Esophagus squamous epithelium (tissue), 5 donors: ENCODE data around the gene HOXB8. TPM values are rescaled to one million over a fixed set of nuclear protein-coding genes. Genes with fewer than 3 reads are reported as not detected.
A peak's percentile ranks its signal among the peaks of the same experiment; 100 is the strongest.

Experiments used
- DNase-seq: peaks from one replicate; lab custom pipeline; 2025; lab: John Stamatoyannopoulos, UW
- H3K27ac ChIP-seq, 4 donors: fragments of 200-600 bp; sonication (generic); one replicate each; pipeline ENCODE4 v1.5.1; 2016 to 2019; ENCODE audit warnings: mild to moderate bottlenecking in 1 of 4
- H3K27me3 ChIP-seq, 4 donors: fragments of 200-600 bp; sonication (generic); 1 replicate in 3 of 4; 2 replicates in 1 of 4; pipeline versions ENCODE4 v1.5.1 to v1.6.0; 2017 to 2021; ENCODE audit warnings: antibody characterized with exemption in 1 of 4
- H3K36me3 ChIP-seq, 3 donors: fragments of 200-600 bp; sonication (generic); one replicate each; pipeline ENCODE4 v1.5.1; 2016 to 2019
- H3K4me1 ChIP-seq, 3 donors: fragments of 200-600 bp; sonication (generic); one replicate each; pipeline ENCODE4 v1.5.1; 2017 to 2019
- H3K4me3 ChIP-seq, 4 donors: fragments of 200-600 bp; sonication (generic); 1 replicate in 3 of 4; 2 replicates in 1 of 4; pipeline ENCODE4 v1.5.1; 2016 to 2019; ENCODE audit warnings: mild to moderate bottlenecking in 2 of 4, moderate library complexity in 1 of 4
- H3K9me3 ChIP-seq, 3 donors: fragments of 200-600 bp; sonication (generic); one replicate each; pipeline ENCODE4 v1.5.1; 2016 to 2019
- POLR2A ChIP-seq, 4 donors: fragments of 450-650 bp; IDR thresholded peaks; one replicate each; pipeline ENCODE4 v1.6.1; 2017; ENCODE audit warnings: antibody characterized with exemption in 4 of 4, mild to moderate bottlenecking in 4 of 4, moderate library complexity in 3 of 4
- WGBS, 2 donors: methylation state at CpG; one replicate each; pipeline ENCODE4 v1.1.5; 2018; 5-methylcytosine and 5-hydroxymethylcytosine counted together
- intact Hi-C: fragments of 100-400 bp; cut with DNase I; formaldehyde crosslinking; loops from one replicate; pipeline ENCODE4 v1.15.0; 2022
- total RNA-seq, 4 donors: library from RNA; depleted of rRNA; stranded (reverse); fragments of >200 nt; gene quantifications; one replicate each; pipeline ENCODE4 v1.1.0, GENCODE V29; 2016
- TF ChIP-seq, protein P1 (sequence below), 6 experiments: fragments of 450-650 bp in 4 of 6; fragments of 200-600 bp in 2 of 6; sonication (generic) in 2 of 6; IDR thresholded peaks; one replicate each; pipeline ENCODE4 v1.5.1; 2016 to 2019; ENCODE audit warnings: antibody characterized with exemption in 6 of 6, mild to moderate bottlenecking in 4 of 6, moderate library complexity in 4 of 6
- donor health status: DM: yes; HTN: yes; CAD: no.

The HOXB8 gene
- total RNA-seq, 4 donors from 2014 or later = not detected

DNA sequence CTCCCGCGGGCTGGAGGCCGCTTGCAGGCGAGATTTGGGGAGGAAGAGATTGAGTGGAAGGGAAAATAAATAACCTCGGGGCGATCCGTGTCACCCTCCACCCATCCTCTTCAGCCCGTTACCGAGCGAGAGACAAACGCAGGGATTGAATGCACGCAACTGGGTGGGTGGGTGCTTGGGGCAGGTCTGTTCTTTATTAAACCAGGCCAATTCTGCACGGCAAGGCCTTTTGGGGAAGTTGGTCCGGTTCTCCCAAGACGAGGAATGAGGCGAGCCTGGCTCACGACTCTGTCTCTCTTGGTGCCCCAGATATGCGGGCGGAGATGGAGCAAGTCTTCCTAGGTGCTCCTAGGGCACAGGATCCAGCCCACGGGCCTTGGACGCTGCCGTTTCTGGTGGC, 3.9 kb downstream of the HOXB8 start:
- Histone ChIP-seq H3K27ac (peak overlapping the region in 1 of 4 donors; percentile 64), H3K9me3 (no peaks in the 10 kb centered on the region), H3K36me3 (no peaks in the 10 kb centered on the region), H3K4me1 (peaks cover 13 to 48% (median 40%) of the 10 kb centered on the region in 3 donors), H3K4me3 (peak overlapping the region; percentile 38 to 67 (median 47)), H3K27me3 (peaks cover 44 to 100% (median 86%) of the 10 kb centered on the region in 4 donors)
- WGBS, 2 donors = 2 to 17% methylated on average over 10 to 15 of the region's 22 CpGs
- TF ChIP-seq, protein P1, sequence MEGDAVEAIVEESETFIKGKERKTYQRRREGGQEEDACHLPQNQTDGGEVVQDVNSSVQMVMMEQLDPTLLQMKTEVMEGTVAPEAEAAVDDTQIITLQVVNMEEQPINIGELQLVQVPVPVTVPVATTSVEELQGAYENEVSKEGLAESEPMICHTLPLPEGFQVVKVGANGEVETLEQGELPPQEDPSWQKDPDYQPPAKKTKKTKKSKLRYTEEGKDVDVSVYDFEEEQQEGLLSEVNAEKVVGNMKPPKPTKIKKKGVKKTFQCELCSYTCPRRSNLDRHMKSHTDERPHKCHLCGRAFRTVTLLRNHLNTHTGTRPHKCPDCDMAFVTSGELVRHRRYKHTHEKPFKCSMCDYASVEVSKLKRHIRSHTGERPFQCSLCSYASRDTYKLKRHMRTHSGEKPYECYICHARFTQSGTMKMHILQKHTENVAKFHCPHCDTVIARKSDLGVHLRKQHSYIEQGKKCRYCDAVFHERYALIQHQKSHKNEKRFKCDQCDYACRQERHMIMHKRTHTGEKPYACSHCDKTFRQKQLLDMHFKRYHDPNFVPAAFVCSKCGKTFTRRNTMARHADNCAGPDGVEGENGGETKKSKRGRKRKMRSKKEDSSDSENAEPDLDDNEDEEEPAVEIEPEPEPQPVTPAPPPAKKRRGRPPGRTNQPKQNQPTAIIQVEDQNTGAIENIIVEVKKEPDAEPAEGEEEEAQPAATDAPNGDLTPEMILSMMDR (IDR thresholded peaks at IDR 0.05) = no peak
- no peak for TF ChIP-seq POLR2A (IDR thresholded peaks at IDR 0.05)
- no peak for DNase-seq
- intact Hi-C loops = no loop called here

DNA sequence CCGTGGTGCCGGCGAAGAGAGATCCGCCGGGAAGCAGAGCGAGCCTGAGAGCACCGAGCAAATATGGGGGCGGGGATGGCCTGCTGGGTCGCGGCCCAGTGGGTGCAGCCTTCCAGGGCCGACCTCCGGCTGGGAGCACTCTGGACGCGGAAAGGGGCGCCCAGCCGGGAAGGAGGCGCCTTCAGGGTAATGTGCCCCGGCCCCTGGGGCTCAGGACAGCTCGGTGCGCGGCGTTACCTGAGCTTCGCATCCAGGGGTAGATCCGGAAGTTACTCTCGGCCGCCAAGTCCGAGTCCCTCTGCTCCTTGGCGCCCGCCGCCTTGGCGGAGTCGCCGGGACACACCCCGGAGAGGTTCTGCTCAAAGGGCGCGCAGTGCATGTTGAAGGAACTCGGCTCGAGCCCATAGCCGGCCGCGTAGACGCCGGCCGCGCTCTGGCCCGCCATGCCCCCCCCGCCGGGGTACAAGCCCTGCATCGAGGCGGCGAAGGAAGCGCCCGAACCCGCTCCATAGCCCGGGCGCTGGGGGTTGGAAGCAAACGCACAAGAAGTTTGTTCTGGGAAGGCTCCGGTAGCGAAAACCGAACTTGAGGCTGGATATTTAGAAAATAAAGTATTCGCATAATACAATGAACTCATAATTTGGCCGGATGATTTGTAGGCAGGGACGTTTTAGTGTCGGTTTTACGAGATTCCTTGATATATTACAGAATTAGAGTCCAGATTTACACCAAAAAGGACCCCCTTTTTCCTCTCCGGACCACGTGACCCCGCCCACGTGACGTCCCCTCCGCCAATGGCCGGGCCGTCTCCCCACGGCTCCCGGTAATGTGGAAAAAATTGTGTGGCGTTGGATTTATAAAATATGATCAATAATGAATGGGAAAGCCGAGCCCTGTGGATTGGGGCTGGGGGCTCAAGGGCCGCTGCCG, 4.5 kb downstream of the HOXB8 start, which contains the start of gene HOXB7:
Gene HOXB7 (minus strand): TSS at position 736 of the 930 bp plus-strand sequence. CDS start 99 bp downstream, at position 637.
- H3K27me3 ChIP-seq = peaks cover 46 to 100% (median 86%) of the 10 kb centered on the region in 4 donors
- no peak for DNase-seq
- TF ChIP-seq POLR2A (IDR thresholded peaks at IDR 0.05) = no peak
- TF ChIP-seq, protein P1 (IDR thresholded peaks at IDR 0.05) = no peak
- no peaks in the 10 kb centered on the region for H3K9me3 ChIP-seq
- peak within 1 kb of the TSS; percentile 38 to 67 (median 47) for H3K4me3 ChIP-seq
- peaks cover 13 to 48% (median 40%) of the 10 kb centered on the region in 3 donors for H3K4me1 ChIP-seq
- intact Hi-C loops = no loop called here
- WGBS, 2 donors = 1% methylated on average over 25 to 28 of the region's 79 CpGs
- H3K27ac ChIP-seq = peak within 1 kb of the TSS in 3 of 4 donors; percentile 29 to 64 (median 36)
- no peaks in the 10 kb centered on the region for H3K36me3 ChIP-seq

DNA sequence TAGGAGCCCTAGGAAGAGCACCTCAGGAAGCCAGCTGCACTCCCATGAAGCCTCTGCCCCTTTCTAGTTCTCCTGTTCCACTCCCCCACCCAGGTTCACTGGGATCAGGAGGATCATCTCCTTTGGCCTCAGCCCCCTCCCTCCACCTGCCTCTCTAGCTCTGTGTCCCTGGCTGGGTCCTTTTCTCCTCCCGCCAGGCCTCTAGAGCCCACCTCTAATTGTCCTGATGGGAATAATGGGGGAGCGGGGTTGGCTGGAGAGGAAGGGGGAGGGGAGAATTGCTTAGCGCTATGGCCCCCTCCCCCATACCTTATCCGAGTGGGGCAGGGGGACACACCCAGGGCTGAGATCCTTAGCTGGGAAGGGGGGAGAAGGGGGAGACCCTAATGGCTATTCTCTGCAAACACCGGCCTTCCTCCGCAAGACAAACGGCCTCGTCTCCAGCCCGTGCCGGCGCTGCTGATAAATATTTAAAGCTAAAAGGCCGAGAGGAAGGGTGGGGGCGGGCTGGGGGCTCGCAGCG, 5.3 kb downstream of the HOXB8 start:
- TF ChIP-seq POLR2A (IDR thresholded peaks at IDR 0.05) = no peak
- TF ChIP-seq, protein P1 (IDR thresholded peaks at IDR 0.05) = no peak
- Histone ChIP-seq H3K36me3 (no peaks in the 10 kb centered on the region), H3K27me3 (peaks cover 50 to 100% (median 86%) of the 10 kb centered on the region in 4 donors), H3K9me3 (no peaks in the 10 kb centered on the region), H3K27ac (no peak overlapping the region), H3K4me1 (peaks cover 13 to 48% (median 40%) of the 10 kb centered on the region in 3 donors), H3K4me3 (peak overlapping the region; percentile 38 to 67 (median 47))
- DNase-seq = no peak
- 40% methylated on average over 1 of the region's 15 CpGs; no CpG with 5 or more reads in 1 of the 2 donors for WGBS, 2 donors
- intact Hi-C loops = no loop called here

DNA sequence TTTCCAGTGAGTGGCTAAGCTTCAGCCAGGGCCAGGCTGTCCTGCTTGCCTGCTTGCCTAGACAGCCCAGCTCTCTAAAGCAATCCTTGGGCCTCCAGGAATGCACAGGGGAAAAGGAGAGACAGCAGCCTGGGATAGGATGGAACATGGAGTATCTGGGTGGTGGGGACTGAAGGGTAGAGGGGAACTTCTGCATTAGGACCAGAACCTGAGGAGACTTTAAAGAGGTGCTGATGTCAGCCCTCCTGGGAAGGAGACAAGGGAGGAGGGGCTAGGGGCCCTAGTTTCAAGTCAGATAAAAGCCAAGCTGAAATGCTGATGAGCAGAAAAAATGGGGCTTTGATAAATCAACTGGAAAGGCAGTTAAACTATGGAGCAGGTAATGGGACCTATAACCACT, 6.1 kb downstream of the HOXB8 start:
- intact Hi-C loops = no loop called here
- Histone ChIP-seq H3K9me3 (no peaks in the 10 kb centered on the region), H3K4me1 (peaks cover 13 to 47% (median 37%) of the 10 kb centered on the region in 3 donors), H3K27ac (no peak overlapping the region), H3K4me3 (no peak overlapping the region), H3K36me3 (no peaks in the 10 kb centered on the region), H3K27me3 (peaks cover 50 to 100% (median 84%) of the 10 kb centered on the region in 4 donors)
- DNase-seq = no peak
- TF ChIP-seq POLR2A (IDR thresholded peaks at IDR 0.05) = no peak
- TF ChIP-seq, protein P1 (IDR thresholded peaks at IDR 0.05) = no peak

DNA sequence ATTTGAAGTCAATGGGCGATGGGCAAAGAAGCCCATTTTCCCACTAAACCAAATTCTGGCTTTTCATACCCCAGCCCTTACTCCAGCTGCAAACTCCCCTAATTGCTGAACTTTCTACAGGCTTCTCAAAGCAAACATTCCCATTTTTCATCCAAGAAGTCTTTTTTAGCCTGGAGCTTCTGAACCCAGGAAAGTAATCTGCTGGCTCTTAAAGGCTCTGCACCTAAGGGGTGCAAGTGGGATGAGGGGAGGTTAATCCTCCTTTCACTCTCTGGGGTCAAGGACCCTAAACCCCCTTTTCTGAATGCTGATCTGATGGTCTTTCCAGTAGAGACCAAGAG, 6.6 kb downstream of the HOXB8 start:
- peaks cover 44 to 100% (median 82%) of the 10 kb centered on the region in 4 donors for H3K27me3 ChIP-seq
- peaks cover 12 to 47% (median 31%) of the 10 kb centered on the region in 3 donors for H3K4me1 ChIP-seq
- no peak for DNase-seq
- intact Hi-C loops = no loop called here
- H3K4me3 ChIP-seq = no peak overlapping the region
- WGBS, 2 donors = 71 to 100% methylated on average over 1 of the region's 1 CpG
- TF ChIP-seq, protein P1 (IDR thresholded peaks at IDR 0.05) = no peak
- TF ChIP-seq POLR2A (IDR thresholded peaks at IDR 0.05) = no peak
- H3K9me3 ChIP-seq = no peaks in the 10 kb centered on the region
- no peaks in the 10 kb centered on the region for H3K36me3 ChIP-seq
- no peak overlapping the region for H3K27ac ChIP-seq
